NCI-H526 (cell line): ENCODE data around the gene ARIH1.
"Not testable (repeated sequence)": the region's sequence is repeated elsewhere in the genome, so short reads cannot be mapped to it uniquely, and the experiment has no call there.

Source experiments
- DNase-seq, 2 experiments: peaks; one replicate each; lab custom pipeline; 2025; lab: John Stamatoyannopoulos, UW

ARIH1 gene

GRCh38 chr15:72608084-72608483 is 134.0 kb downstream of the ARIH1 start:
- DNase-seq: not testable (repeated sequence)

DNA sequence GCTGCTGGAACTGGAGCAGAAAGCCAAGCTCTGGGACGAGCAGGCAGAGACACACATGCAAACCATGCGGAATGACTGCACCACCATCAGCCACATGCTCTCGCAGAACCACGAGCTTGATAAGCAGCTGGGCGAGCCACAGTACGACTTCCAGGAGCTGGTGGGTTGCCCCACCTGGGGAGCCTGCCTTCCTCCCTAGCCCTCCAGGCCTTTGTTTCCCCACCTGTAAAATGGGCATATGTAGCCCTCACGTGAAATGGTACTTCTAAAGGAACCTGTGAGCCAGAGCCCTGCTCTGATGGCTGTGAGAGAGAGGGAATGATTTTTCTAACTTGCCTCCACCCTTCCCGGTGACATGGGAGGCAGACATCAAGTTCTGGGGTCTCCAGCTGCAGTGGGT is 135.7 kb downstream of the ARIH1 start:
- no peak for DNase-seq

DNA sequence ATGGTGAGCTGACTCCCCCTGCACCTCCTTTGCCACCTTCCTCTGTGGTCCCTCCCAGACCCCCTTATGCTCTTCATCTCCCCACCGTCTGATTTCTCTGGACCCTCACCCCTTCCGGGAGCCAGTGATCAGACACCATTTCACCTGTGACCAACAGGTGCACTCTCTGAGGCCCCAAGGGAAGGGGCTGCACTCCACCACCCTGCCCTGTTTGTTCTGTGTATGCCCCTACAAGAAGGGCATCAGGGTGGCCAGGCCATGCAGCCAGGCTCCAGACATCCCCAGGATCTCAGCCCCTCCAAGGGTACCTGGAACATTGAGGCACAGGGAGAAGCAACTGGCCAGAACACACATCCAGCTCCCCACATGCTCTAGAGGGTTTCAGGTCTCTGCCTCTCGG is 138.2 kb downstream of the ARIH1 start:
- not testable (repeated sequence) for DNase-seq

DNA sequence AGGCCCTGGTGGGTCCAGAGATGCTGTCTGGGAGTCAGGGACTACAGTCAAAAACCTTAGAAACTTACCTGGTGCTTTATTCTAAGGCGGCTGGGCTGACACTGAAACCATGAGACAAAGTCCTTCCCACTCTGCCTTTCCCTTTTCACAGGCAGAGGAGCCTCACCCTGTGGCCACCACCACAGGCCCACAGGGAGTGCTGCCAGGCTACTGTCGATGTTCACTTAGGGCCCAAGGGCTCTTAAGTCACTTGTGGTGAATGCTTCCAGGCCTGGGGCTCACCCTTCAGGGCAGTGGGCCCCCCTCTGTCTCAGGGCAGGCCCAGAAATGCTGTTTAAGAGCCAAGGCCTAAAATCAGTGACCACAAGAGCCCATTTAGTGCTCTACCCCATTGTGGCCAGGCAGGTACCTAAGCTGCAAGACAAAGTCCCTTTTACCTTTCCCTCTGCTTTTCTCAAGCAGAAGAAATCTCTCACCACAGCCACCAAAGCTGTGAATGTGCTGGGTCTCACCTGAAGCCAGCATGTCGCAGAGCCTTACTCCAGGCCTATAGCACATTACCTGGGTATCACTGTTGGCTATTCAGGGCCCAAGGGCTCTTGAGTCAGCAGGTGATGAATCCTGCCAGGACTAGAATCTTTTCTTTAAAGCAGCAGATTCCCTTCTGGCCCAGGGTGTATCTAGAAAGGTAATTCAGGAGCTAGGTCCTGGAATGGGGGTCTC is 140.8 kb downstream of the ARIH1 start:
- DNase-seq: no peak

- not testable (repeated sequence) for DNase-seq
These were observed 141.6 kb downstream of the ARIH1 start for GRCh38 chr15:72615533-72616233.

GRCh38 chr15:72616491-72617210 is 142.5 kb downstream of the ARIH1 start:
- no peak for DNase-seq

GRCh38 chr15:72623854-72624253 is 149.7 kb downstream of the ARIH1 start:
- not testable (repeated sequence) for DNase-seq

DNA sequence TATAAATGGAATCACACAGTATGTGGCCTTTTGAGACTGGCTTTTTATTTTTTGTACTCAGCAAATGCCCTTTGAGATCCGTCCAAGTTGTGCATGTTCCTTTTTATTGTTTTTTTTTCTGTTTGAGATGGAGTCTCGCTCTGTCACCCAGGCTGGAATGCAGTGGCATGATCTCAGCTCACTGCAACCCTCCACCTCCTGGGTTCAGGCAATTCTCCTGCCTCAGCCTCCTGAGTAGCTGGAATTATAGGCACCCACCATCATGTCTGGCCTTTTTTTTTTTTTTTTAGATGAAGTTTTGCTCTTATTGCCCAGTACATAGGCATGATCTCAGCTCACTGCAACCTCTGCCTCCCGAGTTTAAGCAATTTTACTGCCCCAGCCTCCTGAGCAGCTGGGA is 152.0 kb downstream of the ARIH1 start:
- DNase-seq: not testable (repeated sequence)

DNA sequence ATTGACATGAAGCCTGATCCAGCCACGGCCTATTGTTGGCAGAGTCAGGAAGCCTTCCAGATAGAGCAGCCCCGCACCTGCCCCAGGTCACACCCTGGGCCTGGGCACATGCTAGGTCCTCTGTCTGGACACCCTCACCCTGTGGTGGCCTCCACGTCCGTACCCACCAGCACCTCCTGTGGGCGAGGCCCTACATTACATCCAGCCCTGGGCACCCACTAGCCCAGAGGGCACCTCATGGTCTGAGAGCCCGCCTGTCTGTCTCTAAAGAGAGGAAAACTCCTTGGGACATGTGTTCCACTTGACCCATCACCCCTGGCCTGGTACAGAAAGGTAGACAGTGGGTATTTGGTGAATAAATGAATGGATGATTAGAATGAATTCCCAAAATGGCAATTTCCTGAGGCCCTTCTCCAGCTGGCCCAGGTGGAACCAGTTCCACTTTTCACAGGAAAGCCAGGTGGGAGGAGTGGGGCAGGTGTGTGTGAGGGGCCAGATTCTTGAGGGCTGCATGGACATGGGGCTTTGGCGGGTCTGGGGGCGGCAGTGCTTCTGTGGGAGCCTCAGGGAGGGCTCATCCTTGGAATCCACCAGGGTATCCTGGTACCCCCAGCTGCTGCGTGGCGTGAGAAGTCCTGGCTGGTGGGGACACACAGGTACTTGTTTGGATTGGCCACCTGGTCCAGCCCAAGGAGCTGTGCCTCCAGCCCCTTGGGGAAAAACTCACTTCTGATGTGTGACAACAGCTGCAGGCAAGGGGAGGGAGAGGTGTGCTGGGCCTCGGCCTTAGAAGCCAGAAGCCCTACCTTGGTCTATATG is 154.3 kb downstream of the ARIH1 start:
- DNase-seq: not testable (repeated sequence)

GRCh38 chr15:72629068-72629570 is 155.0 kb downstream of the ARIH1 start:
- DNase-seq: not testable (repeated sequence)

DNA sequence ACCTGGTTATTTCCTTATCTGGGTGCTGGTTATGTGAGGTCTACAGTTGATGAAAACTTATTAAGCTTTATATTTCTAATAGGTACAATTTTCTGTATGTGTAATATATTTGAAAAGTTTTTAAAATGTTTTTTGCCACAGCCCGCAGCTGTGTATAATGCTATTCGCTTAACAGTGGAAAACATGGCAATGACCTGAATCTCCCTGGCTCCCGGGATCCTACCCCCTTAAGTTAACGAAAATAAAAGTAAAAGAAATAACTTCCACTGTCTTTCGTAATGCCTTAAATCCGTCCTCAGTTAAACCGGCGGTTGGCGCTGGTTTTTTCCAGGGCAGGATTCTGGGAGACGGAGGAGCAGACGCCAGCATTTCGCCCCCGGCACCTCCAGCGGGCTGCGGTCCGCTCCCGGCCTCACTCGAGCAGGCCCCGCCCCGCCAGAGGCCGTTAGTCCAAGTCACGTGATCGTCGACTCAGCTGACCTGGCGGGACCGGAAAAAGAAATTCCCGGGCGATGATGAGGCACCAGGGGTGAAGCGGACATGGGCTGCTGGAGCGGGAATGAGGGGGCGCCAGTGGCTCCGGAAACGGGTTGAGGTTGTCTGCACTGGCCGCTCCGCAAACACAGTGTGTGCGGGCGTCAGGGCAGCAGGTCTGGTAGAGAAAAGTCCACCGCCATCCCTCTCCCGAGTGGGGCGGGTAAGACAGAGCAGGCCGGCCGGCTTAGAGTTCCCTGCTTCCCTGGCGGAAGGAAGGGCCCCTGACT is 162.6 kb downstream of the ARIH1 start:
- DNase-seq: not testable (repeated sequence)

DNA sequence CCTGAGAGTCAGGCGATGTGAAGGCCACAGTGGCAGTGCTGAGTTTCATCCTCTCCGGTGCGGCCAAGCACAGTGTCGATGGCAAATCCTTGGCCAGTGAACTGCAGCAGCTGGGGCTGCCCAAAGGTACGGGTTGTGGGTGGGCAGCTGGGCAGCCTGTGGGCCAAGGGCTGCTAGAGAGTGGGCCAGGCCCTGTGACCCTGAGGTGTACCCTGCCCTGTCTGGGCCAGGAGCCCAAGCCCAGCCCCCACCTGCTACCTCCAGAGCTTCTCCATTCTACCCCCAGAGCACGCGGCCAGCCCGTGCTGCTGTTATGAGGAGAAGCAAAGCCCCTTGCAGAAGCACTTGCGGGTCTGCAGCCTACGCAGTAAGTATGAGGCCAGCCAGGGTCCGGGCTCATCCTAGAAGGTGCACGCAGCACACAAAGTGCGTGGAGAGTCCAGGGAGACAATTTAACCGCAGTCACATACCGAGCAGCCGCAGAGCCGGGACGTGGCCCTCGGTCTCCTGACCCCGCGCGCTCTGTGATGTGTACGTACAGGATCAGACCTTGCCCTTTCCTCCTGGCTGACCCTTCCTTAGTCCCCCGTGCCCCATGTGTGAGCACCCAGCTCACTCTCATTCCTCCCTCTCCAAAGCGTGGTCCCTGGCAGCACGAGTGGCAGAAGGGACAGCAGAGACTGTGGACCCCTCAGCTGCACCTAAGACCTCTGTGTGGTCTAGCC is 165.8 kb downstream of the ARIH1 start:
- not testable (repeated sequence) for DNase-seq

DNA sequence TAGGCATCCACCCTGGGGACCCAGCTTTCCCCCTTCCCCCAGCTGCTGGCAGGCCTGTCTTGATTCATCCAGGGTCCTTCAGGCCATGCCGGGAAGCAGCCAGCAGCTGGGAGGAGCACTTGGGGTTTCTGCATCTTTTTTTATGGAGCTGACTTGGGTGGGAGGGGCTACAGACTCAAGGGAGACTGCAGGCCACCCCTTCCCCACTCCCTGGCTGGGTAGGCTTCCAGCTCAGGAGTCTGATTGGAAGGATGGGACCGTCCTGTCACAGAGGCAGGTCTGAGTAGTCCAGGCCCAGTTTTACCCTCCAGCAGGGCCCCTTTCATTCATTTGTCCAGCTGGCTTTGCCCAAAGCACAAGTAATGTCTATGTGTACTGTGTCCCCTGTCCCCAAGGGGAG is 168.1 kb downstream of the ARIH1 start:
- DNase-seq: not testable (repeated sequence)

DNA sequence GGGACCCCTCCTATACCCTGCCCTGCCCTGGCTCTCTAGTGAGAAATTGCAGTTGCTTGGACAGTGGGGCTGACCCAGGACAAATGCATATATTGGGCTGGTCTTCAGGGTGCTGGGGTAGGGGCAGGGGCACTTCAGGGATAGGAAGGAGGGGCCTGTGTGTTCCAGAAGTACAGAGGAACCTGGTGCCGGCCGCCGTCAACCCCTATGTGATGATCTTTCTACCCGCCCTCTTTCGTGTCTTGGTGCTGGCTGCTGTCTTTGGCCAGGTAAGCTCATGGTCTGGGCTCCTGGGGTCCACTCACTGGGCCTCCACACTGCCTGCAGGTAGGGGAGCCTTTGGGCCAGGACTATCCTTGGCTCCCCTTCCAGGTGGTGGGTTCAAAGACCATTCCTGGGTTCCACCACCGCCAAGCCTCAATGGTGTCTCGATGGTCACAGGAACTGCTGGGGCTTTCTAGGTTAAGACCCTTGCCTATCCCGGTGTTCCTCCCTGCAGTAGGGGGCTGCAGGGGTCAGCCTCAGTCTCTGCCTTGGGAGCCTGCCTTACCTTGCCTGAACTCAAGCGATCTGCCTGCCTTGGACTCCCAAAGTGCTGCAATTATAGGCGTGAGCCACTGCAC is 174.6 kb downstream of the ARIH1 start:
- DNase-seq: not testable (repeated sequence)
